Posterior vena cava (tissue), 2 donors: ENCODE data around the gene HPCA. TPM values are rescaled to one million over a fixed set of nuclear protein-coding genes. Genes with fewer than 3 reads are reported as not detected.
A peak's percentile ranks its signal among the peaks of the same experiment; 100 is the strongest.

Source experiments
- DNase-seq: peaks from one replicate; pipeline ENCODE4 v3.0.0-alpha.2; 2020; ENCODE audit warnings: low spot score
- intact Hi-C, 2 donors: fragments of 100-400 bp; cut with DNase I; formaldehyde crosslinking; loops; one replicate each; pipeline versions ENCODE4 v1.14.1 to v1.14.2; 2022 to 2023
- total RNA-seq, 2 donors: library from RNA; stranded (reverse); fragmentation: NEBNext Ultra II Directional; extraction: Animal tissue kit (Norgen Biotek cat#: 25700); gene quantifications; one replicate each; pipeline ENCODE4 v1.2.1, GENCODE V29; 2021
- donor health status: DM: yes; HTN: yes; CAD: no.
- donor health status: DM: yes; HTN: yes; CAD: no.

Gene HPCA
- total RNA-seq, 2 donors from 2014 or later: 0.19 TPM; not detected in 1

DNA sequence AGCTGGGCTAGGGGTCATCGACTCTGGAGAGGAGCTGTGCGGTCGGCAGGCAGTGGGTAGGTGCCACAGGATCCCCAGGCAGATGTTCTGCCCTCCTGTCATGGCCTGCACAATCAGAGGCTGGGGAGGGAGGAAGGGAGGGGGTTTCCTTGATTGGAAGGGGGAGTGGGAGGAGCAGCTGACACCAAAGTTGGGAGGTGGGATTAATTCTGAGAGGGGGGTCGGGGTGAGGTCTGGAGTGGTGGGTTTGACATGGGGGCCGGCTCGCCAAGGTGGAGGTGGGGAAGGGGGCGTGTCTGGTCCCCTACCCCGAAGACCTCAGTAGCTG is 651 bp upstream of the HPCA start:
- intact Hi-C loops: no loop called here
- no peak for DNase-seq

GRCh38 chr1:32886828-32887414 is 630 bp downstream of the HPCA start:
- intact Hi-C loops: no loop called here
- no peak for DNase-seq

- intact Hi-C loops: no loop called here
- DNase-seq: peak; percentile 64
These were observed 1.3 kb downstream of the HPCA start for GRCh38 chr1:32887623-32888022.

- peak; percentile 23 for DNase-seq
- intact Hi-C loops: no loop called here
These were observed 1.8 kb downstream of the HPCA start for GRCh38 chr1:32888134-32888533.

GRCh38 chr1:32888677-32889420 is 2.6 kb downstream of the HPCA start:
- DNase-seq: peak; percentile 61
- intact Hi-C loops: no loop called here

- intact Hi-C loops: no loop called here
- no peak for DNase-seq
These were observed 3.5 kb downstream of the HPCA start for GRCh38 chr1:32889731-32890278.

DNA sequence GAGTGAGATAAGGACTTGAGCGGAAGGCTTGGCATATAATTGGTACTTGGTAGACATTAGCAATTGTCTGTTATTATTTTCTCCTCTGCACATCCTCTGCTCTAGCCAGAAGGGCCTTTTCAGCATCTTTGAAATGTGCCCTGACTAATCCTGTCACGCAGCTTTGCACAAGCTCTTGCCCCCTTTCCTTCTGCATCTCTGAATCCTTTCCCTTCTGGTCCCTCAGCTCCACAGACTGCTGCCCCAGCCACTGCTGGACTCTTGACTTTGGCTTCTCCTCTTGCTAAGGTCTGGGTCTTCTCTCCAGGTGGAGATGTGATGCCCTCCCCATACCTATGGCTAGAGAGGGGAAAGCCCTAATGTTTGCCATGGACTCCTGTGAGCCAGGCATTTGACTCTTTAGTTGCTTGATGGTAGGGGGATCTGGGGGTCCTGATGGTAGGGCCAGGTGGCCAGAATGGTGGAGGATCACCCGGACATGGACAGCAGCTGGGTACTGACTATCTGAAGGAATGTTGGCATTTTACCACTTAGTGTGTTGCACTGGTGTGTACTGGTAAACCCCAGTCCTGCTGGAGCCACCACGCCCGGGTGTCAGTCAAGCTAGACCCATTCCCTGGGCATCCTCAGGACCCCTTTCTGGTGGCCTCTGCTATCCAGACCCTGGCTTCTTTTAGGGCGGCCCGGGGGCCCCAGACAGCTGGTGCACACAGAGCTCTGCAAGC is 4.4 kb downstream of the HPCA start:
- DNase-seq: peak; percentile 76
- intact Hi-C loops: no loop called here

DNA sequence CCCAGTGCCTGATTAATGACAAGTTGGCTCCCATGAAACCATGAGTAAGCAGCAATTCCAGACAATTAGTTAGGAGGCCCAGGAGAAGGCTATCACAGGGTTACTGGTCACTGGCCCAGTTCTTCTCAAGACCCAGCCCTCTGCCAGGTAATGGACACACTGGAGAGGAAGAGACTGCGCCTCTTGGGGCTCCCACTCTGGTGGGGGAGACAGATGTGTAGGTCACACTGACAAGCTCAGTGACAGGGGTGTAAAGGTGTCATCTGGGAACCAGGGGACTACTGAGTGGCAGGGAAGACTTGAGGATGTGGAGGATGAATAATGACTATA is 4.9 kb downstream of the HPCA start:
- intact Hi-C loops: no loop called here
- no peak for DNase-seq

- intact Hi-C loops: no loop called here
- no peak for DNase-seq
These were observed 5.3 kb downstream of the HPCA start for GRCh38 chr1:32891630-32892029.

- DNase-seq: peak; percentile 77
- intact Hi-C loops: no loop called here
These were observed 6.3 kb downstream of the HPCA start for GRCh38 chr1:32892368-32893197.

DNA sequence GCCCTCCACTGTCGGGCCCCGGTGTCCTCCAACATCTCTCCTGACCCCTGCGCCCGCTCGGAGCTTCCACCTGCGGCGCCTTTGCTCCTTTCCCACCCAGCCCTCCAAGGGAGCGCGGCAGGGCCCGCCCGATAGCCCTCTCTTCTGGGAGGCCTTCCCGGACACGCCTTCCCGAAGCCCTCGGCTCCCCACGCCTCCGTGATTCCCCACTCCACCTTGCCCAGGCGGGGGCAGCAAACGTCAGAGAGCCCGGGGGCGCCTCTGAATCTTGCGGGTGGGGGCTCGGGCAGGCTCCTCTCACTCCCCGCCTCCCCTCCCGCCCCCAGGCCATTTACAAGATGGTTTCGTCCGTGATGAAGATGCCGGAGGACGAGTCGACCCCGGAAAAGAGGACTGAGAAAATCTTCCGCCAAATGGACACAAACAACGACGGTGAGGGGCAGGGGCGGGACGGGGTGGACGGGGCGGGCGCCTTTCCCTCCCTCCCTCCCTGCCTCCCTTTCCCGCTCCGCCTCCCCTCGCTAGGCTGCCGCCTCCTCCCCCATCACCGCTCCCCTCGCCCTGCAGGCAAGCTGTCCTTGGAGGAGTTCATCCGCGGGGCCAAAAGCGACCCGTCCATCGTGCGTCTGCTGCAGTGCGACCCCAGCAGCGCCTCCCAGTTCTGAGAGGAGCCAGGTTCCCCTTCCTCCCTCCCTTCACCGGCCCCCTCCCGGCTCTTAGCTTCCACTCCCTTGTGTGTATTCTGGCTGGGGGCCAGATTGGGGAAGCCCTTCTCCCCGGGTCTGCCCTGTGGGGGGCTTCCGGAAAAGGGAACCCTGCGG is 7.1 kb downstream of the HPCA start:
- intact Hi-C loops: no loop called here
- peak; percentile 80 for DNase-seq

GRCh38 chr1:32894019-32894600 is 7.8 kb downstream of the HPCA start:
- peak; percentile 75 for DNase-seq
- intact Hi-C loops: no loop called here

DNA sequence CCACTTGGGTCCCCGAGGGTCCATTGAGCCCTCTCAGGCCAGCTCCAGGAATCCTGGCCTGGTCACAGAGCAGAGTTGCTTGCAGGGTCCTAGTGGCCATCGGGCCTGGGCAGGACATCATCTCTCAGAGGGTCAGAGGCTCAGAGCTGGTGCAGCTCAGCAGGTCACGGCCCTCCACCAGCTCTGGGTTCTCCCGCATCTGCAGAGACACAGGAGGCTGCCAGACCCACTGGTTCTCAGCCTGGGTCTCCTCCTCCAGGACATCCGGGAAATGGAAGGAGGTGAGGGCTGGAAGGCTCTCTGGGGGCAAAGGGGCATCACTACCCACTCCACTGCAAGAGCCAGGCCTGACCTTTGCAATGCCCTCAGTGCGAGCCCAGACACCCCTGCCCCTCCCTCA is 8.4 kb downstream of the HPCA start:
- DNase-seq: peak; percentile 30
- intact Hi-C loops: no loop called here

- peak; percentile 59 for DNase-seq
- intact Hi-C loops: no loop called here
These were observed 9.3 kb downstream of the HPCA start for GRCh38 chr1:32895325-32896215.

DNA sequence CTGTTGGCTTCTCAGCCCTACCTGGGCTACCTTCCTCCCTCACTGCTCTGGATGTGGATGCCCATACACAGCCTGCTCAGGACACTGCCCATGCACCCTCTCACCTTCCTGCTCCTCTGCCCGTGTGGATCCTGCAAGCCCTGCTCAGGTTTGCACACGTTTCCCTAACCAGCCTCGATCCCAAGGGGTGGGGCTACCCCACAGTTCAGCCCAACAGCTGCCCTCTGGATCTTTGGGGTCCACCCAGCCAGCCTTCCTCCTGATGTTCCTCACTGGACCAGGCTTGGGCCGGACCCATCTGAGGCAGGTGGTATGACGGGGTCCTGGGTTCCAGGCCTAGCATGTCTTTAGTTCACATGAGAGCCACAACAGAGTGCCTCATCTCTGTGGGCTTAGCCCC is 10.2 kb downstream of the HPCA start:
- intact Hi-C loops: no loop called here
- DNase-seq: no peak

DNA sequence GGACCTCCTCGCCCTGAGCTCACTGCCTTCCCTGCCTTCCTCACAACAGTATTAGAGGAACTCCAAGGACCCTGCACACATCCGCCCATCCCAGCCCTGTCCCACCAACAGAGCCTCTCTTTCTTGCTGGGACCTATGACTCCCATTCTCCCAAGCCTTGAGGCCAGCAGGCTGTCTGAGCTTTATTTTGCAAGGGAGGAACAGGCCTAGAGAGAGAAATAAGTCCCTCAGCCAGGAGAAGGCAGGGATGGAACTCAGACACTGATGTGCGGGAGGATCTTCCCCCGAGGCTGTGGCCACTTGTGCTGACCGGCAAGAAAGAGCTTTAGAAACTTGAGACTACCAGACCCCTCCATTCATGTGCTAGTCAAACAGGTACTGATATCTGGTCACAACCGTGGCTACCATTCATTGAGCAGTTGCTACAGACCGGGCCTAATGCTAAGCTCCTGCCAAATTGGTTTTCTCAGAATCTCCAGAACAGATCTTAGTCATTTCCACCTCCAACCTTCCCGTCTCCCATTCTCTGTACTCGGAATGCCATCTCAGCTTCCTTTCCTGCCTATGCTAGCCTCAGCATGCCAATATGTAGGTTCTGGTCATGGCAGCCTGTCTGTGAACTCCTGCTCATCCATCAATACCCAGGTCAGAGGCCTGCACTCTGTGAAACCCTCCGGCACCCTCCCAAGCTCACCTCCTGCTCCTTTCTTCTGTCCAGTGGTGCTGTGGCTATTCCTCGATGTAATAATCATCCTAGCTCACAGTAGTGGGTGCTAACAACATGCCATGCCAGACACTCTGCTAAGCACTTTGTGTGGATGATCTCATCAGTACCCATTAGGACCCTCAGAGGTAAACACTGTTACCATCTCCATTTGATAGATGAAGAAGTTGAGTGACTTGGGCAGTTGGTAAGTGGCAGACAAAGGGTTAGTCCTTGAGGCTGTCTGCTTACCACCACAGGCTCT is 11.1 kb downstream of the HPCA start:
- DNase-seq: peak; percentile 53
- intact Hi-C loops: no loop called here
